Activated effector memory CD4-positive, alpha-beta T cell treated with Interleukin-2 at 50 U/mL for 16 hours (primary cell): ENCODE measurements around the gene TMPRSS13.

Source experiments
- DNase-seq: peaks from one replicate; pipeline ENCODE4 v3.0.0-alpha.2; 2020

Gene TMPRSS13

GRCh38 chr11:117887431-117888138 is 41.6 kb downstream of the TMPRSS13 start:
- DNase-seq = no peak

GRCh38 chr11:117885777-117886176 is 43.4 kb downstream of the TMPRSS13 start:
- DNase-seq = no peak

GRCh38 chr11:117884994-117885393 is 44.2 kb downstream of the TMPRSS13 start:
- no peak for DNase-seq

- DNase-seq = no peak
Observed at GRCh38 chr11:117883063-117883462, 46.1 kb downstream of the TMPRSS13 start.

- no peak for DNase-seq
Observed at GRCh38 chr11:117882311-117882905, 46.8 kb downstream of the TMPRSS13 start.

- DNase-seq = no peak
Observed at GRCh38 chr11:117881217-117881616, 48.0 kb downstream of the TMPRSS13 start.

- DNase-seq = no peak
Observed at GRCh38 chr11:117879516-117880480, 49.4 kb downstream of the TMPRSS13 start.

GRCh38 chr11:117878939-117879475 is 50.2 kb downstream of the TMPRSS13 start:
- no peak for DNase-seq

GRCh38 chr11:117878314-117878938 is 50.8 kb downstream of the TMPRSS13 start:
- DNase-seq = no peak

GRCh38 chr11:117877120-117877784 is 52.0 kb downstream of the TMPRSS13 start:
- DNase-seq = no peak

- DNase-seq = no peak
Observed at GRCh38 chr11:117876341-117877119, 52.7 kb downstream of the TMPRSS13 start, which contains the start of gene FXYD6. TSS of gene FXYD6 (minus strand) at chr11:117876658. CDS start at chr11:117842776, 33,882 bp downstream.

GRCh38 chr11:117876059-117876340 is 53.2 kb downstream of the TMPRSS13 start:
- no peak for DNase-seq

- peak; percentile 14 for DNase-seq
Observed at GRCh38 chr11:117875382-117876058, 53.7 kb downstream of the TMPRSS13 start.

GRCh38 chr11:117874910-117875381 is 54.3 kb downstream of the TMPRSS13 start:
- no peak for DNase-seq

- no peak for DNase-seq
Observed at GRCh38 chr11:117874253-117874909, 54.8 kb downstream of the TMPRSS13 start.

GRCh38 chr11:117873828-117874125 is 55.4 kb downstream of the TMPRSS13 start:
- no peak for DNase-seq

GRCh38 chr11:117872975-117873827 is 56.0 kb downstream of the TMPRSS13 start:
- DNase-seq = no peak

GRCh38 chr11:117872420-117872961 is 56.7 kb downstream of the TMPRSS13 start:
- DNase-seq = no peak

GRCh38 chr11:117871784-117872183 is 57.4 kb downstream of the TMPRSS13 start:
- DNase-seq = no peak
